CD14-positive monocyte (primary cell): ENCODE data around the gene AGFG1. TPM values are rescaled to one million over a fixed set of nuclear protein-coding genes. Genes with fewer than 3 reads are reported as not detected.

Experiments
- DNase-seq, 3 donors: peaks; one replicate each; pipeline ENCODE4 v3.0.0-alpha.2; 2011 to 2022
- H2AFZ ChIP-seq: 2 replicates; pipeline ENCODE4 v1.6.0; 2012; ENCODE audit warnings: mild to moderate bottlenecking, low read depth, low read length, inconsistent platforms; ENCODE audit not compliant: insufficient read depth, poor library complexity, severe bottlenecking
- H3K27ac ChIP-seq, 2 donors: 1 replicate in 1 of 2; 2 replicates in 1 of 2; pipeline ENCODE4 v1.5.1; 2012 to 2013; ENCODE audit warnings: low read length in 2 of 2, control low read depth in 1 of 2, inconsistent platforms in 1 of 2, low read depth in 1 of 2, mild to moderate bottlenecking in 1 of 2
- H3K27me3 ChIP-seq, 2 donors: one replicate each; pipeline versions ENCODE4 v1.6.0 to v1.6.1; 2011 to 2013; ENCODE audit warnings: low read length in 2 of 2; ENCODE audit not compliant: control insufficient read depth in 2 of 2, insufficient read depth in 2 of 2
- H3K36me3 ChIP-seq, 2 donors: replicated peaks in 1 of 2; 1 replicate in 1 of 2; 2 replicates in 1 of 2; pipeline versions ENCODE4 v1.5.1 to v1.6.1; 2012 to 2013; ENCODE audit warnings: low read length in 2 of 2, control low read depth in 1 of 2, inconsistent platforms in 1 of 2, mild to moderate bottlenecking in 1 of 2; ENCODE audit not compliant: insufficient read depth in 2 of 2, control insufficient read depth in 1 of 2
- H3K4me1 ChIP-seq, 2 donors: 1 replicate in 1 of 2; 2 replicates in 1 of 2; pipeline versions ENCODE4 v1.5.1 to v1.6.1; 2012 to 2013; ENCODE audit warnings: low read length in 2 of 2, control low read depth in 1 of 2, inconsistent platforms in 1 of 2, mild to moderate bottlenecking in 1 of 2, moderate library complexity in 1 of 2; ENCODE audit not compliant: insufficient read depth in 2 of 2, control insufficient read depth in 1 of 2
- H3K4me2 ChIP-seq: replicated peaks from 2 replicates; pipeline ENCODE3; 2012; ENCODE audit warnings: low read length, moderate library complexity, mild to moderate bottlenecking; ENCODE audit not compliant: poor library complexity, severe bottlenecking; ENCODE audit errors: extremely low read depth
- H3K4me3 ChIP-seq, 3 experiments: fragments of 200-600 bp in 1 of 3; sonication (generic) in 1 of 3; replicated peaks in 1 of 3; 1 replicate in 2 of 3; 2 replicates in 1 of 3; pipeline ENCODE4 v1.5.1; 2011 to 2013; ENCODE audit warnings: low read length in 3 of 3, mild to moderate bottlenecking in 3 of 3, control low read depth in 2 of 3, low read depth in 2 of 3, inconsistent platforms in 1 of 3, moderate library complexity in 1 of 3
- H3K79me2 ChIP-seq: 2 replicates; pipeline ENCODE4 v1.6.0; 2012; ENCODE audit warnings: mild to moderate bottlenecking, control low read depth, inconsistent platforms, low read length, moderate library complexity; ENCODE audit not compliant: insufficient read depth
- H3K9ac ChIP-seq: 2 replicates; pipeline ENCODE4 v1.6.0; 2017; ENCODE audit warnings: low read length, mild to moderate bottlenecking; ENCODE audit not compliant: insufficient read depth, poor library complexity, severe bottlenecking
- H3K9me3 ChIP-seq, 2 donors: replicated peaks in 1 of 2; 1 replicate in 1 of 2; 2 replicates in 1 of 2; pipeline versions ENCODE4 v1.5.1 to v1.6.1; 2012 to 2013; ENCODE audit warnings: low read length in 2 of 2, control low read depth in 1 of 2; ENCODE audit not compliant: control insufficient read depth in 1 of 2, insufficient read depth in 1 of 2
- H4K20me1 ChIP-seq: 2 replicates; pipeline ENCODE4 v1.6.0; 2012; ENCODE audit warnings: mild to moderate bottlenecking, low read length, control low read depth, moderate library complexity; ENCODE audit not compliant: insufficient read depth
- H3K27ac Mint-ChIP-seq, 7 donors: one replicate each; pipeline ENCODE4 v1.8.0; 2020; ENCODE audit warnings: mild to moderate bottlenecking in 7 of 7, mixed read lengths in 7 of 7, moderate library complexity in 6 of 7, inconsistent platforms in 2 of 7
- H3K27me3 Mint-ChIP-seq, 3 donors: one replicate each; pipeline ENCODE4 v1.8.0; 2021 to 2022; ENCODE audit warnings: low read depth in 3 of 3, mild to moderate bottlenecking in 3 of 3, mixed read lengths in 3 of 3, moderate library complexity in 3 of 3, inconsistent platforms in 1 of 3
- H3K36me3 Mint-ChIP-seq, 2 donors: one replicate each; pipeline ENCODE4 v1.8.0; 2020; ENCODE audit warnings: mixed read lengths in 2 of 2, inconsistent platforms in 1 of 2, mild to moderate bottlenecking in 1 of 2
- H3K4me1 Mint-ChIP-seq: one replicate; pipeline ENCODE4 v1.8.0; 2020; ENCODE audit warnings: mild to moderate bottlenecking, mixed read lengths
- H3K4me3 Mint-ChIP-seq, 2 donors: one replicate each; pipeline ENCODE4 v1.8.0; 2020; ENCODE audit warnings: mild to moderate bottlenecking in 2 of 2, mixed read lengths in 2 of 2, moderate library complexity in 1 of 2
- H3K9me3 Mint-ChIP-seq, 7 donors: one replicate each; pipeline ENCODE4 v1.8.0; 2020 to 2022; ENCODE audit warnings: mixed read lengths in 7 of 7, mild to moderate bottlenecking in 6 of 7, moderate library complexity in 6 of 7, inconsistent platforms in 2 of 7
- WGBS: methylation state at CpG from one replicate; pipeline ENCODE4 v1.1.5; 2013; ENCODE audit warnings: missing lambda C conversion rate; ENCODE audit not compliant: insufficient coverage; 5-methylcytosine and 5-hydroxymethylcytosine counted together
- intact Hi-C, 2 donors: fragments of 100-400 bp; cut with micrococcal nuclease; formaldehyde crosslinking; loops; one replicate each; pipeline versions ENCODE4 v1.15.0 to v1.15.1; 2023
- polyA plus RNA-seq, 3 donors: library from polyadenylated mRNA; depleted of rRNA in 1 of 3; unstranded in 2 of 3; stranded (reverse) in 1 of 3; fragments of 300-500 nt in 2 of 3; fragments of >200 nt in 1 of 3; fragmentation: Illumina TruSeq in 2 of 3; gene quantifications; 1 replicate in 2 of 3; 2 replicates in 1 of 3; pipeline ENCODE4 v1.2.3, GENCODE V29; 2012 to 2021
- TF ChIP-seq, protein P1 (sequence below): fragments of 200-600 bp; IDR thresholded peaks from one replicate; pipeline ENCODE4 v1.8.0; 2022; ENCODE audit warnings: antibody characterized with exemption, mild to moderate bottlenecking

Gene AGFG1
- polyA plus RNA-seq, 3 donors = 17.3 to 76.1 (median 56.9) TPM

DNA sequence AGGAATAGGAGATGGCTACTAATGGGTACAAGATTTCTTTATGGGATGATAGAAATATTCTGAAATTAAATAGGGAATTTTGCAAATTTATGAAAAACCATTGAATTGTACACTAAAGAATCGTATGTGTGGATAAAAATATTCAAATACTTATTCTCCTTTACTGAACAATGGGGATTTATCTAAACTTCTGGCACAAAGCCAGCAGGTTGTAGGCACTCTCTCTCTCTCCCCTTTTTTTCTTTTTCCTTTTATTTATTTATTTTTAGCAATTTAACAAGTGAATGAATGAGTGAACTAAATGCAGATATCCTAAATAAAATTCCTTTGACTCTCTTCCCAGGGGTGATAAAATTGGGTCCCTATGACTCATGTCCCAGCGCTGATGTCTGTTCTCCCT lies 104.9 kb downstream of the AGFG1 start:
- peak overlapping the region in 1 of 7 donors; percentile 17 for H3K27ac Mint-ChIP-seq
- no peaks in the 10 kb centered on the region for H3K36me3 ChIP-seq
- H3K27ac ChIP-seq = no peak overlapping the region
- H3K4me3 ChIP-seq = no peak overlapping the region
- H3K4me3 Mint-ChIP-seq = no peak overlapping the region
- no peaks in the 10 kb centered on the region for H3K36me3 Mint-ChIP-seq
- no peaks in the 10 kb centered on the region for H3K27me3 ChIP-seq
- DNase-seq = no peak
- no peaks in the 10 kb centered on the region for H3K4me1 ChIP-seq
- intact Hi-C loops = no loop called here
- H3K4me2 ChIP-seq = no peak overlapping the region
- no peaks in the 10 kb centered on the region for H3K9me3 ChIP-seq
- peaks cover 0 to 12% (median 2%) of the 10 kb centered on the region in 3 donors for H3K27me3 Mint-ChIP-seq
- WGBS = no CpG with 5 or more reads among the region's 2 CpGs
- H2AFZ ChIP-seq = no peak overlapping the region
- no peak overlapping the region for H3K9ac ChIP-seq
- H4K20me1 ChIP-seq = no peaks in the 10 kb centered on the region
- TF ChIP-seq, protein P1, sequence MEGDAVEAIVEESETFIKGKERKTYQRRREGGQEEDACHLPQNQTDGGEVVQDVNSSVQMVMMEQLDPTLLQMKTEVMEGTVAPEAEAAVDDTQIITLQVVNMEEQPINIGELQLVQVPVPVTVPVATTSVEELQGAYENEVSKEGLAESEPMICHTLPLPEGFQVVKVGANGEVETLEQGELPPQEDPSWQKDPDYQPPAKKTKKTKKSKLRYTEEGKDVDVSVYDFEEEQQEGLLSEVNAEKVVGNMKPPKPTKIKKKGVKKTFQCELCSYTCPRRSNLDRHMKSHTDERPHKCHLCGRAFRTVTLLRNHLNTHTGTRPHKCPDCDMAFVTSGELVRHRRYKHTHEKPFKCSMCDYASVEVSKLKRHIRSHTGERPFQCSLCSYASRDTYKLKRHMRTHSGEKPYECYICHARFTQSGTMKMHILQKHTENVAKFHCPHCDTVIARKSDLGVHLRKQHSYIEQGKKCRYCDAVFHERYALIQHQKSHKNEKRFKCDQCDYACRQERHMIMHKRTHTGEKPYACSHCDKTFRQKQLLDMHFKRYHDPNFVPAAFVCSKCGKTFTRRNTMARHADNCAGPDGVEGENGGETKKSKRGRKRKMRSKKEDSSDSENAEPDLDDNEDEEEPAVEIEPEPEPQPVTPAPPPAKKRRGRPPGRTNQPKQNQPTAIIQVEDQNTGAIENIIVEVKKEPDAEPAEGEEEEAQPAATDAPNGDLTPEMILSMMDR = no peak
- peaks cover 0 to under 1% (median 0%) of the 10 kb centered on the region in 7 donors for H3K9me3 Mint-ChIP-seq
- no peaks in the 10 kb centered on the region for H3K4me1 Mint-ChIP-seq
- no peaks in the 10 kb centered on the region for H3K79me2 ChIP-seq

DNA sequence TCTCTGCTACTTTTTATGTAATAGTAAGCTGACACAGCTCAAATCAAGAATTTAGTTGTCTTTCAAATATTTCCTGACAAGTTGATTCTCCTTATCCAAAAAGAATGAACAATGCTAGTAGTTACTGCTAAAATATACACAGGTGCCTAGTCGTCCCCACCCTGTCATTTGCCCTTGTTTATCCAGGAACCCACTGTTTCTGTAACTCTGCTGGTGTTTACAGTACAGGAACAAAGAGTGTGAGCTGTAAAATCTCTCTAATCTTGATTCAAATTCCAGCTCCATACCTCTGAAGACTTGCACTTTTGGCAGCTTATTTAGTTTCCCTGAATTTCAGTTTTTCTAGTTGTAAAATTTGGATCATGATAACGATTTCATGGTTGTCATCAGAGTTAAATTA lies 105.6 kb downstream of the AGFG1 start:
- H3K27ac ChIP-seq = no peak overlapping the region
- H4K20me1 ChIP-seq = no peaks in the 10 kb centered on the region
- H2AFZ ChIP-seq = no peak overlapping the region
- Mint-ChIP-seq H3K4me1 (no peaks in the 10 kb centered on the region), H3K4me3 (no peak overlapping the region), H3K9me3 (peaks cover 5 to 8% (median 7%) of the 10 kb centered on the region in 7 donors), H3K36me3 (no peaks in the 10 kb centered on the region), H3K27ac (no peak overlapping the region), H3K27me3 (peaks cover 0 to 6% (median 2%) of the 10 kb centered on the region in 3 donors)
- H3K4me1 ChIP-seq = no peaks in the 10 kb centered on the region
- H3K27me3 ChIP-seq = no peaks in the 10 kb centered on the region
- H3K79me2 ChIP-seq = no peaks in the 10 kb centered on the region
- DNase-seq = no peak
- peaks cover 6% of the 10 kb centered on the region in 2 donors for H3K9me3 ChIP-seq
- no peak overlapping the region for H3K4me2 ChIP-seq
- no peaks in the 10 kb centered on the region for H3K36me3 ChIP-seq
- H3K4me3 ChIP-seq = no peak overlapping the region
- intact Hi-C loops = no loop called here
- H3K9ac ChIP-seq = no peak overlapping the region
- TF ChIP-seq, protein P1 = no peak
- no CpG with 5 or more reads among the region's 2 CpGs for WGBS
